OCI-LY1 (cell line): ENCODE data around the gene ATP13A2.

ENCODE experiments used
- H2AFZ ChIP-seq: fragments of 200-600 bp; sonication (generic), shearing (Covaris generic); 2 replicates; pipeline ENCODE4 v1.6.0; 2014; ENCODE audit warnings: antibody characterized with exemption, mild to moderate bottlenecking, low read length
- H3F3A ChIP-seq: fragments of 200-600 bp; sonication (generic), shearing (Covaris generic); 2 replicates; pipeline ENCODE4 v1.6.0; 2014; ENCODE audit warnings: mild to moderate bottlenecking, antibody characterized with exemption, low read length, moderate library complexity; ENCODE audit not compliant: insufficient read depth
- H3K27ac ChIP-seq: fragments of 200-600 bp; sonication (generic); 2 replicates; pipeline ENCODE4 v1.5.1; 2014; ENCODE audit warnings: low read length, mixed run types, mild to moderate bottlenecking, low read depth; ENCODE audit not compliant: poor library complexity, severe bottlenecking
- H3K27me3 ChIP-seq: fragments of 200-600 bp; sonication (generic); 2 replicates; pipeline ENCODE4 v1.6.0; 2014; ENCODE audit warnings: antibody characterized with exemption, mild to moderate bottlenecking, low read length, moderate library complexity; ENCODE audit not compliant: insufficient read depth
- H3K36me3 ChIP-seq: fragments of 200-600 bp; sonication (generic); 2 replicates; pipeline ENCODE4 v1.6.1; 2014; ENCODE audit warnings: mild to moderate bottlenecking, antibody characterized with exemption, low read length, moderate library complexity, mixed read lengths; ENCODE audit not compliant: insufficient read depth
- H3K4me1 ChIP-seq: fragments of 200-600 bp; sonication (generic); 2 replicates; pipeline ENCODE4 v1.5.1; 2014; ENCODE audit warnings: mild to moderate bottlenecking, low read length, moderate library complexity; ENCODE audit not compliant: insufficient read depth, severe bottlenecking
- H3K4me2 ChIP-seq: fragments of 200-600 bp; sonication (generic), shearing (Covaris generic); 2 replicates; pipeline ENCODE4 v1.6.1; 2014; ENCODE audit warnings: low read length
- H3K4me3 ChIP-seq: fragments of 200-600 bp; sonication (generic); 2 replicates; pipeline ENCODE4 v1.5.1; 2014; ENCODE audit warnings: low read length, low read depth, mild to moderate bottlenecking, mixed read lengths; ENCODE audit not compliant: poor library complexity, severe bottlenecking
- H3K79me2 ChIP-seq: fragments of 200-600 bp; shearing (Covaris generic); 2 replicates; pipeline ENCODE4 v1.6.1; 2016; ENCODE audit warnings: mixed run types, low read length, mixed read lengths; ENCODE audit not compliant: insufficient read depth
- H3K9ac ChIP-seq: fragments of 200-600 bp; sonication (generic), shearing (Covaris generic); 2 replicates; pipeline ENCODE4 v1.6.1; 2014; ENCODE audit warnings: mild to moderate bottlenecking, low read length, mixed read lengths
- H3K9me2 ChIP-seq: fragments of 200-600 bp; sonication (generic), shearing (Covaris generic); 2 replicates; pipeline ENCODE4 v1.6.1; 2014; ENCODE audit warnings: low read depth, mild to moderate bottlenecking, low read length, mixed read lengths
- H3K9me3 ChIP-seq: fragments of 200-600 bp; shearing (Covaris generic); 2 replicates; pipeline ENCODE4 v1.6.1; 2014; ENCODE audit warnings: low read length, mixed read lengths
- H4K20me1 ChIP-seq: fragments of 200-600 bp; sonication (generic), shearing (Covaris generic); 2 replicates; pipeline ENCODE4 v1.6.0; 2016; ENCODE audit warnings: mild to moderate bottlenecking, low read length; ENCODE audit not compliant: insufficient read depth
- EZH2 ChIP-seq: fragments of 200-600 bp; sonication (generic), shearing (Covaris generic); IDR thresholded peaks from 2 replicates; pipeline ENCODE4 v1.8.0; 2017; ENCODE audit warnings: borderline replicate concordance, mixed run types, mild to moderate bottlenecking, antibody characterized with exemption, low read length, moderate library complexity, mixed read lengths
- TF ChIP-seq, protein P1 (sequence below): fragments of 200-600 bp; sonication (generic), shearing (Covaris generic); IDR thresholded peaks from 2 replicates; pipeline ENCODE4 v1.5.1; 2017; ENCODE audit warnings: mild to moderate bottlenecking, antibody characterized with exemption, low read length, moderate library complexity, mixed read lengths

Gene ATP13A2

GRCh38 chr1:17040135-17040534 lies 28.4 kb upstream of the ATP13A2 start:
- H3K4me1 ChIP-seq: peaks cover under 1% of the 10 kb centered on the region
- no peak overlapping the region for H2AFZ ChIP-seq
- no peak for TF ChIP-seq EZH2
- TF ChIP-seq, protein P1, sequence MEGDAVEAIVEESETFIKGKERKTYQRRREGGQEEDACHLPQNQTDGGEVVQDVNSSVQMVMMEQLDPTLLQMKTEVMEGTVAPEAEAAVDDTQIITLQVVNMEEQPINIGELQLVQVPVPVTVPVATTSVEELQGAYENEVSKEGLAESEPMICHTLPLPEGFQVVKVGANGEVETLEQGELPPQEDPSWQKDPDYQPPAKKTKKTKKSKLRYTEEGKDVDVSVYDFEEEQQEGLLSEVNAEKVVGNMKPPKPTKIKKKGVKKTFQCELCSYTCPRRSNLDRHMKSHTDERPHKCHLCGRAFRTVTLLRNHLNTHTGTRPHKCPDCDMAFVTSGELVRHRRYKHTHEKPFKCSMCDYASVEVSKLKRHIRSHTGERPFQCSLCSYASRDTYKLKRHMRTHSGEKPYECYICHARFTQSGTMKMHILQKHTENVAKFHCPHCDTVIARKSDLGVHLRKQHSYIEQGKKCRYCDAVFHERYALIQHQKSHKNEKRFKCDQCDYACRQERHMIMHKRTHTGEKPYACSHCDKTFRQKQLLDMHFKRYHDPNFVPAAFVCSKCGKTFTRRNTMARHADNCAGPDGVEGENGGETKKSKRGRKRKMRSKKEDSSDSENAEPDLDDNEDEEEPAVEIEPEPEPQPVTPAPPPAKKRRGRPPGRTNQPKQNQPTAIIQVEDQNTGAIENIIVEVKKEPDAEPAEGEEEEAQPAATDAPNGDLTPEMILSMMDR: no peak
- no peak overlapping the region for H3K4me2 ChIP-seq
- no peaks in the 10 kb centered on the region for H3K79me2 ChIP-seq
- H4K20me1 ChIP-seq: no peaks in the 10 kb centered on the region
- no peak overlapping the region for H3K9ac ChIP-seq
- no peaks in the 10 kb centered on the region for H3K9me3 ChIP-seq
- no peaks in the 10 kb centered on the region for H3F3A ChIP-seq
- no peak overlapping the region for H3K27ac ChIP-seq
- no peak overlapping the region for H3K4me3 ChIP-seq
- peaks cover 68% of the 10 kb centered on the region for H3K36me3 ChIP-seq
- H3K27me3 ChIP-seq: no peaks in the 10 kb centered on the region
- H3K9me2 ChIP-seq: no peaks in the 10 kb centered on the region

GRCh38 chr1:17039522-17039921 lies 27.8 kb upstream of the ATP13A2 start:
- Histone ChIP-seq H3K4me1 (no peaks in the 10 kb centered on the region), H3K36me3 (peaks cover 68% of the 10 kb centered on the region), H3F3A (no peaks in the 10 kb centered on the region), H3K79me2 (no peaks in the 10 kb centered on the region), H3K27ac (no peak overlapping the region), H4K20me1 (no peaks in the 10 kb centered on the region), H3K9me3 (no peaks in the 10 kb centered on the region), H3K4me3 (no peak overlapping the region), H3K9ac (no peak overlapping the region), H3K27me3 (no peaks in the 10 kb centered on the region), H3K9me2 (no peaks in the 10 kb centered on the region), H2AFZ (no peak overlapping the region), H3K4me2 (no peak overlapping the region)
- TF ChIP-seq, protein P1: no peak
- TF ChIP-seq EZH2: no peak

DNA sequence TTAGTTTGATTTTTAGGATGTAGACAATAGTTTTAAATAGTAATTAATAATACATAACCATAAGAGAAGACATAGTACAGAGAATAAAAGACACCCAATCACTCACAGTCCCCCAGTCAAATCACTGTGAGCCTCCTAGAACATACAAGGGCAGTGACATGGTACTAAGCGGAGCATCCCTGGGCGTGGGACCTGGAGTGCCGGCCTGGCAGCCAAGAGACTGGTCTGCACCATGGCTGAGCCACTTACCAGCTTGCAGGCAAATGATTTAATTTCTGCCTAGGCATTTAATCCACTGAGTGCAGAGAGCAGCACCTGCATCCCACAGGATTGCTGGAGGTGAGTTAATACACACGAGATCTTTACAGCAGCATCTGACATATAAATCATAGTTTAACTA lies 21.8 kb upstream of the ATP13A2 start:
- Histone ChIP-seq H3K9me2 (no peaks in the 10 kb centered on the region), H3K27ac (no peak overlapping the region), H3K27me3 (no peaks in the 10 kb centered on the region), H3K9me3 (no peaks in the 10 kb centered on the region), H3K9ac (no peak overlapping the region), H3F3A (no peaks in the 10 kb centered on the region), H3K4me1 (no peaks in the 10 kb centered on the region), H4K20me1 (no peaks in the 10 kb centered on the region), H2AFZ (no peak overlapping the region), H3K4me3 (no peak overlapping the region), H3K79me2 (no peaks in the 10 kb centered on the region), H3K36me3 (peaks cover 65% of the 10 kb centered on the region), H3K4me2 (no peak overlapping the region)
- TF ChIP-seq, protein P1: no peak
- no peak for TF ChIP-seq EZH2
